HEK293T (cell line): Measurements from ENCODE around the gene AP2A1.

Experiments
- CTCF ChIA-PET: fragments of 350-600 bp; formaldehyde crosslinking; extraction: SDS; loops from one replicate; lab custom pipeline; 2021; ENCODE audit warnings: antibody characterized with exemption, inconsistent platforms; lab: Yijun Ruan, JAX
- POLR2A ChIA-PET: fragments of 350-600 bp; formaldehyde crosslinking; extraction: SDS; loops from one replicate; lab custom pipeline; 2020; ENCODE audit warnings: antibody characterized with exemption, inconsistent platforms; lab: Yijun Ruan, JAX
- DNase-seq: peaks from one replicate; pipeline ENCODE4 v3.0.0; 2012; ENCODE audit warnings: mixed read lengths; ENCODE audit errors: extremely low spot score
- ARNT ChIP-seq: fragments of 450-650 bp; IDR thresholded peaks from 2 replicates; pipeline ENCODE4 v1.6.1; 2017; ENCODE audit warnings: mild to moderate bottlenecking
- BHLHE40 ChIP-seq: fragments of 450-650 bp; IDR thresholded peaks from 2 replicates; pipeline ENCODE4 v1.6.1; 2016; ENCODE audit warnings: mild to moderate bottlenecking, moderate library complexity, borderline replicate concordance
- CTBP1 ChIP-seq: fragments of 450-650 bp; IDR thresholded peaks from 2 replicates; pipeline ENCODE4 v1.6.1; 2016; ENCODE audit warnings: borderline replicate concordance
- ELF4 ChIP-seq: fragments of 450-650 bp; IDR thresholded peaks from 2 replicates; pipeline ENCODE4 v1.6.1; 2017; ENCODE audit warnings: antibody characterized with exemption
- FOXA1 ChIP-seq: fragments of 450-650 bp; IDR thresholded peaks from 2 replicates; pipeline ENCODE4 v1.6.1; 2016; ENCODE audit warnings: mild to moderate bottlenecking
- FOXM1 ChIP-seq: fragments of 450-650 bp; IDR thresholded peaks from 2 replicates; pipeline ENCODE4 v1.6.1; 2017; ENCODE audit warnings: mild to moderate bottlenecking, borderline replicate concordance
- HDGF ChIP-seq: fragments of 450-650 bp; IDR thresholded peaks from 2 replicates; pipeline ENCODE4 v1.6.1; 2017; ENCODE audit warnings: antibody characterized with exemption, borderline replicate concordance
- L3MBTL2 ChIP-seq: fragments of 450-650 bp; conservative IDR thresholded peaks from 2 replicates; pipeline ENCODE4 v1.6.1; 2016; ENCODE audit warnings: mild to moderate bottlenecking
- LEF1 ChIP-seq: fragments of 450-650 bp; IDR thresholded peaks from 2 replicates; pipeline ENCODE4 v1.6.1; 2017; ENCODE audit warnings: mild to moderate bottlenecking, borderline replicate concordance
- NFRKB ChIP-seq: fragments of 450-650 bp; IDR thresholded peaks from 2 replicates; pipeline ENCODE4 v1.6.1; 2016; ENCODE audit warnings: mild to moderate bottlenecking, moderate library complexity
- PKNOX1 ChIP-seq: fragments of 450-650 bp; IDR thresholded peaks from 2 replicates; pipeline ENCODE4 v1.6.1; 2016
- SP1 ChIP-seq: fragments of 450-650 bp; IDR thresholded peaks from 2 replicates; pipeline ENCODE4 v1.6.1; 2017
- SUZ12 ChIP-seq: fragments of 450-650 bp; IDR thresholded peaks from 2 replicates; pipeline ENCODE4 v1.6.1; 2016; ENCODE audit warnings: mild to moderate bottlenecking
- TARDBP ChIP-seq: fragments of 450-650 bp; IDR thresholded peaks from 2 replicates; pipeline ENCODE4 v1.6.1; 2016
- ZNF384 ChIP-seq: fragments of 450-650 bp; IDR thresholded peaks from 2 replicates; pipeline ENCODE4 v1.6.1; 2016

Gene AP2A1

GRCh38 chr19:49801401-49801888, 34.6 kb downstream of the AP2A1 start:
- ChIA-PET CTCF (no interaction called here), POLR2A (interaction anchor here (1.5 kb wide), 1 partner anchor 12 kb away, joined by 4 read pairs; the partner anchor contains the start of gene FUZ)
- TF ChIP-seq PKNOX1 (no peak), SP1 (no peak), ZNF384 (no peak), CTBP1 (no peak), NFRKB (no peak), SUZ12 (no peak), FOXA1 (no peak), L3MBTL2 (no peak)
- DNase-seq = no peak

DNA sequence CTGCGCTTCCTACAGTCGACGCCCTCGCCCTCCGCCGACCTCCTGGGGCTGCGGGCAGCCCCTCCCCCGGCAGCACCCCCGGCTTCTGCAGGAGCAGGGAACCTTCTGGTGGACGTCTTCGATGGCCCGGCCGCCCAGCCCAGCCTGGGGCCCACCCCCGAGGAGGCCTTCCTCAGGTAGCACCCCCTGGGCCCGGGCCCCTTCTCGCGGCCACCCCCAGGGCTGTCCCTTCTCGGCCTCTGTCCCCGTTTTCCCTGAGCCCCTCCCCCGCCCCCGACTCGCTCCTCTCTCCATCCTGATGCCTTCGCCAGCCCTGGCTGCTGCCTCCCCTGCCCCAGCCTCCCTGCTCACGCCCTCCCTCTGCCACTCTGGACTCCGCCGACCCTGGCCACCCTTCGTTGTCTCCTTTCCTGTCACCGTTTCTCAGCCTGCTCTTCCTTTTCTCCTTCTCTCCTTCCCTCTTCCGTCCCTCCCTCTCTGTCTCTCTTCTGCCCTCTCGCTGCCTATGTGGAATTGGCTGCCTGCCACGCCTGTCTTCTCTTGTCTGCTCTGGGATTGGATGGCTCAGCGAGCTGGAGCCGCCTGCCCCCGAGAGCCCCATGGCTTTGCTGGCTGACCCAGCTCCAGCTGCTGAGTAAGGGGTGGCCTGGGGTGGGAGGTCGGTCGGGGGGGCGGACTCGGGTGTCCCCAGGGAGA, 35.3 kb downstream of the AP2A1 start:
- ChIA-PET POLR2A (interaction anchor here (0.5 to 1.5 kb wide), 2 partner anchors 11 to 122 kb away, joined by 3 to 4 read pairs; partner anchors contain the start of gene FUZ), CTCF (no interaction called here)
- DNase-seq = peak; percentile 63
- no peak for TF ChIP-seq LEF1
- TF ChIP-seq PKNOX1 = peak; percentile 97

- CTCF ChIA-PET = no interaction called here
- POLR2A ChIA-PET = interaction anchor here (0.5 kb wide), 1 partner anchor 123 kb away, joined by 3 read pairs; no protein-coding TSS in a partner anchor
- TF ChIP-seq FOXM1 (no peak), ZNF384 (no peak), TARDBP (no peak), FOXA1 (no peak), BHLHE40 (no peak), SUZ12 (no peak), LEF1 (no peak)
- no peak for DNase-seq
These were observed 36.2 kb downstream of the AP2A1 start for GRCh38 chr19:49802836-49803528.

DNA sequence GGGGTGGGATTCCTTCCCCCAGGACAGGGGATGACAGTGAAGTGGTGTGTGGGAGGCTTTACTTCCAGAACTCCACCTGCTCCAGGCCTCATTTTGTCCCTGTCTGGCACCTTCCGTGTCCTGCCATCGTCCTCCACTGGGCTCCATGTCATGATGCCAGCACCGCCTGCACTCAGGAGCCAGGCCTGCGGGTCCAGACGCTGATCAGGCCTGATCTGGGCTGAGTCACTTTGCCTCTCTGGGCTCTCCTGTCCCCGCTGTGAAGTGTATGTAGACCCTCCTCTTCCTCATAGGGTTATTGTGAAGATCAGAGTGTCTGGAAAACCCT, 36.7 kb downstream of the AP2A1 start:
- CTCF ChIA-PET = no interaction called here
- TF ChIP-seq TARDBP (no peak), ARNT (no peak), CTBP1 (no peak)
- POLR2A ChIA-PET = interaction anchor here (1.3 kb wide), 1 partner anchor 10 kb away, joined by 4 read pairs; the partner anchor contains the start of gene FUZ
- no peak for DNase-seq

GRCh38 chr19:49805822-49806619, 39.2 kb downstream of the AP2A1 start:
- no peak for DNase-seq
- ChIA-PET POLR2A (interaction anchor here (0.7 to 1.2 kb wide), 3 partner anchors 7 to 59 kb away, joined by 3 to 4 read pairs (median 3); partner anchors contain the start of genes FUZ and PTOV1), CTCF (no interaction called here)
- TF ChIP-seq BHLHE40 (no peak), ELF4 (no peak), PKNOX1 (no peak), ARNT (no peak), CTBP1 (no peak), NFRKB (no peak), HDGF (no peak)

DNA sequence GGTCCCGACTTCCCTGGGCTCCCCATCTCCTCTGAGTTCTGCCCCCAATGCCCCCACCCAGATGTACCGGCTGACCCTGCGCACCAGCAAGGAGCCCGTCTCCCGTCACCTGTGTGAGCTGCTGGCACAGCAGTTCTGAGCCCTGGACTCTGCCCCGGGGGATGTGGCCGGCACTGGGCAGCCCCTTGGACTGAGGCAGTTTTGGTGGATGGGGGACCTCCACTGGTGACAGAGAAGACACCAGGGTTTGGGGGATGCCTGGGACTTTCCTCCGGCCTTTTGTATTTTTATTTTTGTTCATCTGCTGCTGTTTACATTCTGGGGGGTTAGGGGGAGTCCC, 39.8 kb downstream of the AP2A1 start:
- DNase-seq = no peak
- no peak for TF ChIP-seq FOXM1
- no peak for TF ChIP-seq TARDBP
- TF ChIP-seq L3MBTL2 = no peak
- no peak for TF ChIP-seq CTBP1
- TF ChIP-seq HDGF = no peak
- ChIA-PET POLR2A (no interaction called here), CTCF (no interaction called here)
